ENCODE measurements around the gene C14orf93.

The C14orf93 gene

DNA sequence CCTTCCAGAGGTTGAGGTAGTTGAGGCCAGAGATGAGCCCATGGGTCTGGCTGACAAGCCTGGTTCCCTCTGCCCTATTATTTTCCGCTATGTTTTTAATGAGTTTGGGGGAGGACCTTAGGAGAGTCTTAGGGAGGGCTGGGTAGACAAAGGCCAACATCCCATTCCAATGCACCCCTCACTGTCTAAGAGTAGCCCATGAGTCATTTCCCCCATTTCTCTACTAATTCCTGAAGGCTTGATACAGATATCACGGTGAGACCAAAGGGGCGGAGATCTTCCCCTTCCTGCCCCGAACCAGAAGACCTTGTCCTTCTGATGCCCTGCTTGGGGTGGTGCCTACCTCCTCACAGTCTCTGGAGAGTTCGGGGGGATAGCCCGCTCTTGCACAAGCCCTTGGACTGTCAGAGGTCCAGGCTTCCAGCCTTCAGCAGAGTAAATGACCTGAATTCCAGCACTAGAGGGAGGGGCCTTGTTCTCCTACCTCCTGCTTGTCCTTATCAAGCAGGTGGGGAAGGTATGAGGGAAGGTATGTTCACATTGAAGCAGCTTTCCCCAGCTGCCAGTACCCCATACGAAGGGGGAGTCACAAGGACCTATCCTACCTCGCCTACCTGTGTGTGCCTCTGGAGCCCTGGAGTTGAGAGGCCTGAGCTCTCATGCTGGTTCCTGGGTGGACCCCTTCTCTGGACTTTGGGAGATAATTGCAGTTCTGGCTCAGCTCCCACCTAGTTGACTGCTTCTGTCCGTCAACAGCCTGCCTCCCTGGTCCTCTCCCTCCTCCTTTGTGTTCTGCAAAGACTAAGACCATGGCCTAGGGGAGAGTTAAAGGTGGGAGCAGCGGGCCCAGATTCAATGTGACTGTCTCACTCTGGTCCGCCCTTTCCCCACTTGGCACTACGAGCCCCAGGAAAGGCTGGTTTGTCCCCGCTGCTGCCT, 35.7 kb upstream of the C14orf93 start:
- DNase-seq (ENCODE audit: extremely low read depth in 1 of 2, low read depth in 1 of 2), result no peak

DNA sequence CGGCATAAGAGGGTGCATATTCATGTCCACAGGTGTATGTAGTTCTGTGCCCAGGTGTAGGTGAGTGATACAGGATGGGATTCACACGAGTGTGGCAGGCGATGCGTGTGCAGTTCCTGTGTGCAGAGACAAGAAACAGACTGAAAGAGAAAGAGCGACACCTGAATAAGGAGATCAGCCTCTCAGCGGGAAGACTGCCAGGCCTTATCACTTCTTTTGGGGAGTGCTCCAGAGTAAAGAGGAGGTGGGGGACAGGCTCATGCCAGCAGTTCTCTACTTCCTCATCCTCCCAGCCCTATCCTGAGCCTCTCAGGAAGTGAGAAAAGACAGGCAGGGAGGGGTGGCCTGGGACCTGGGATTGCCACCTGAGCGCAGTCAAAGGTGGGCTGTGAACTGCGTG, 34.9 kb upstream of the C14orf93 start:
- no peak for DNase-seq (ENCODE audit: extremely low read depth in 1 of 2, low read depth in 1 of 2)

GRCh38 chr14:23043754-23044153, 33.8 kb upstream of the C14orf93 start:
- DNase-seq (ENCODE audit: extremely low read depth in 1 of 2, low read depth in 1 of 2), result no peak

DNA sequence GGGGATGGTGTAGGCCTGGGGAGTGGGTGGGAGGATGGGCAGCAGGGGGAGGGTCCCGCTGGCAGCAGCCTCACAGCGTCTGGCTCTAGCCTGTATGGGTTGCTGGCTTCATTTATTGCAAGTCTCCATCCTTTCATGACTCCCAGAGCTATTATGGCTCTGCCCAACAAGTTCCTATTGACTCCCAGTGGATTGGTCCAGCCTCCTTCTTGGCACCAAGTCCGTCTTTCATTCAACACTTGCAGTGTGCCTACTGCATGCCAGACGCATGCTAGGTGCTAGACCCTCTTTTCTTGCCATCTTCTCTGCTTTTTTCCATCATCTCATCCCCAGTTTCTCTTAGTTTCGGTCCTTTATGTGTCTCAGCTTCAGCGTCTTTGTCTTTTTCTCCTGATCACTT, 33.2 kb upstream of the C14orf93 start:
- no peak for DNase-seq (ENCODE audit: extremely low read depth in 1 of 2, low read depth in 1 of 2)

DNA sequence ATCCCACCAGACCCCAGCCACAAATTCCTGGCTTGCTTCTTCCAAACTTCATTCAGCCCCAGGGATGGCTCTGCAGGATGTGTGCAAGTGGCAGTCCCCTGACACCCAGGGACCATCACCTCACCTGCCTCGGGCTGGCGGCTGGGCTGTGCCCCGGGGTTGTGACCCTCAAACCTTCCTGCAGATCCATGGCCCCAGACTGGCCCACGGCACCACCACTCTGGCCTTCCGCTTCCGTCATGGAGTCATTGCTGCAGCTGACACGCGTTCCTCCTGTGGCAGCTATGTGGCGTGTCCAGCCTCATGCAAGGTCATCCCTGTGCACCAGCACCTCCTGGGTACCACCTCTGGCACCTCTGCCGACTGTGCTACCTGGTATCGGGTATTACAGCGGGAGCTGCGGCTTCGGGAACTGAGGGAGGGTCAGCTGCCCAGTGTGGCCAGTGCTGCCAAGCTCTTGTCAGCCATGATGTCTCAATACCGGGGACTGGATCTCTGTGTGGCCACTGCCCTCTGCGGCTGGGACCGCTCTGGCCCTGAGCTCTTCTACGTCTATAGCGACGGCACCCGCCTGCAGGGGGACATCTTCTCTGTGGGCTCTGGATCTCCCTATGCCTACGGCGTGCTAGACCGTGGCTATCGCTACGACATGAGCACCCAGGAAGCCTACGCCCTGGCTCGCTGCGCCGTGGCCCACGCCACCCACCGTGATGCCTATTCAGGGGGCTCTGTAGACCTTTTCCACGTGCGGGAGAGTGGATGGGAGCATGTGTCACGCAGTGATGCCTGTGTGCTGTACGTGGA, 32.4 kb upstream of the C14orf93 start, which contains the start of gene PSMB11:
Gene PSMB11 (plus strand): TSS at position 51 of the 804 bp plus-strand sequence. CDS start 14 bp downstream, at position 65.
- no peak for DNase-seq (ENCODE audit: extremely low read depth in 1 of 2, low read depth in 1 of 2)

DNA sequence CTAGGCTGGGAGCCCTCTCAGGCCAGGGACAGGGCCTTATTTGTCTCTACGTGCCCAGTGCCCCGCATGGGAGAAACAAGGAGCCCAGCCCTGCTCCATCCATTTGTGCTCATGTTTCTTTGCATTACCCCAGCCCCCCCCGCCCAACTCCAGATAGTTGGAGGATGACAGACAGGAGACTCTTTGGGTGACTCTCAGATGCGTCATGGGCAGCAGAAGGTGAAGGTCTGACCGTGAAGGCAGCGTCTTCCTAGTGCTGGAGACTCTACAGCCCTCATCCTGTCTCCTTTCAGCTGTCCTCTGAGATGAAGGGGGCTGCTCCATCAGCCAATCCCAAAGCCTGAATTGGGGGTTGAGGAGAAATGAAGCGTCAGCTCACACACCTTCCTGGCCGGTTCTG, 31.8 kb upstream of the C14orf93 start:
- DNase-seq (ENCODE audit: extremely low read depth in 1 of 2, low read depth in 1 of 2), result no peak

GRCh38 chr14:23040100-23040499, 30.2 kb upstream of the C14orf93 start:
- no peak for DNase-seq (ENCODE audit: extremely low read depth in 1 of 2, low read depth in 1 of 2)

DNA sequence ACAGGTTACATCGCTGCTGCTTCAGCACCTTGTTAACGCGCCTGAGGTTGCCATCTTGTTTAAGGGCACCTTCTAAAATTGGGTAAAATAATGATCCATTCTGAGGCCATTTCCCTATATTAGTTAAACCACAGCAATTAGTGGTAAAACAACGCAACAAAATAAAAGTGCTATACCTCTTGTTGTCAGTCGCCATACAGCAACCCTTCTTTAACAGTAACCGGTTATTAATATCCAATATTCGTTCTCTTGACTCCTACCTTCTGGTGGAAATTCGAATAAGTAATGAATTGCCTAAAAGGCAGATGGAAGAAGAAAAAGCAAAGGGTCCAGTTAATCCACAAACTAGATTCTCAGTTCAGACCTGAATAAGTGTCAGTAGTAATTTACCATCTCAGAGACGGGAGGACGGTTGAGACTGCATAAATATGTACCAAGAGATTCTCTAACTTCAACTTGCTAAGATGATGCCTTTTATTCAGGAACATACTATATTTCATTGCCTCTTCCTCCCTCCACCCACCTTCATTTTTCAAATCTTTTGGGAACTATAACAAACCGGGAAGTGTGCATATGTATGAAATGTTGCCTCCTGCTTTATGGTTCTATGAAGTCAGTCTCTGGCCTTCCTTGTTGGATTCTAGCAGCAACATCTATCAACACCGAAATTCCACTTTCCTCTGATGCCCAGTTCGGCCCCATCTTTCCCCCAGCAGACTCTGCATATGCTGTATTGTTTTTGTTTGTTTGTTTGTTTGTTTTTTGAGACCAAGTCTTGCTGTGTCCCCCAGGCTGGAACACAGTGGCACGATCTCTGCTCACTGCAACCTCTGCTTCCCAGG, 25.6 kb upstream of the C14orf93 start:
- DNase-seq (ENCODE audit: extremely low read depth in 1 of 2, low read depth in 1 of 2), result no peak

- DNase-seq (ENCODE audit: extremely low read depth in 1 of 2, low read depth in 1 of 2), result peak; percentile 67 to 77
Observed at GRCh38 chr14:23034498-23035302, 24.8 kb upstream of the C14orf93 start, which contains the start of gene PSMB5. PSMB5 (minus strand) TSS chr14:23034900; CDS start chr14:23034881, 19 bp downstream.

GRCh38 chr14:23033801-23034497, 24.0 kb upstream of the C14orf93 start:
- DNase-seq (ENCODE audit: extremely low read depth in 1 of 2, low read depth in 1 of 2), result no peak

DNA sequence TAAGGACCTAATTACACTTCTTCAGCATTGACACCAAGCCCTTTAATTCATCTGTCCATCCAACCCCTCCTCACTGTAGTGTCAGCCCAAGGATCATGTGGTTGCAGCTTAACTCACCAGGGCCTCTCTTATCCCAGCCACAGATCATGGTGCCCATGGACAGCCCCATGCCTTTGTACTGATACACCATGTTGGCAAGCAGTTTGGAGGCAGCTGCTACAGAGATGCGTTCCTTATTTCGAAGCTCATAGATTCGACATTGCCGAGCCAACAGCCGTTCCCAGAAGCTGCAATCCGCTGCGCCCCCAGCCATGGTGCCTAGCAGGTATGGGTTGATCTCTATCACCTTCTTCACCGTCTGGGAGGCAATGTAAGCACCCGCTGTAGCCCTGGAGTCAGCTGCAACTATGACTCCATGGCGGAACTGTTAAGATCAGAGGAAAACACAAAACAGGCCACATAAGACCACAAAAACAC, 23.3 kb upstream of the C14orf93 start:
- DNase-seq (ENCODE audit: extremely low read depth in 1 of 2, low read depth in 1 of 2), result no peak

- DNase-seq (ENCODE audit: extremely low read depth in 1 of 2, low read depth in 1 of 2), result no peak
Observed at GRCh38 chr14:23030936-23031335, 21.0 kb upstream of the C14orf93 start.

- no peak for DNase-seq (ENCODE audit: extremely low read depth in 1 of 2, low read depth in 1 of 2)
Observed at GRCh38 chr14:23028799-23029198, 18.9 kb upstream of the C14orf93 start.

DNA sequence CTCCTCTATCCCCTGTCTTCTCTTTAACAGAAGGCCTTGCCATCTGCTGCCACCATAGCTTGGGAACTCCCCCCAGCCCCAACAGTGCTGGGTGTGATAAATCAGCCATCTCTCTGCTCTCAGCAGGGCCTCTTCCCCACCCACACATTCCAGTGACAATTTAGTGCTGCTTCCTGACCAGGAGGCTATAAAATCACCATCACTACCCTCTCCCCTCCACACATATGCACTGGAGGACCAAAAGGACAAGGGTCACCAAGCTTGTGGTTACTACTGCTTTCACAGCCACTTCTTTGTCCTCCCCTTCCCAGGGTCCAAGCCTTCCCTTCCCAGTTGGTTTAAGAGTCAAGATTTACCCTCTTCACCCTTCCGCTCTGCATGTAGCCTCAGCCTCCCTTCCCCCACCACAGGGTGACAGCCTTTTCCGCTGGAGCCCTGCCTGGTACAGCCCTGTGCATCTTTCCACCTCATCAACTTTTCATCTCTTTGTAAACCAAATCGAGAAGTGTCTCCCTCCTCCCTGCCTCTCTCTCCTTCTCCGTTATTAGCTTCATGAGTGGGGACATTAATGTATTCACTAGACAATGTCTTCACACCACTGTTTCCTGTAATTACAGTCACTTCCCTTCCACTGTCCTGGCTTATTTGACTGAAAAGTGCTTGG, 15.3 kb upstream of the C14orf93 start:
- no peak for DNase-seq (ENCODE audit: extremely low read depth in 1 of 2, low read depth in 1 of 2)

DNA sequence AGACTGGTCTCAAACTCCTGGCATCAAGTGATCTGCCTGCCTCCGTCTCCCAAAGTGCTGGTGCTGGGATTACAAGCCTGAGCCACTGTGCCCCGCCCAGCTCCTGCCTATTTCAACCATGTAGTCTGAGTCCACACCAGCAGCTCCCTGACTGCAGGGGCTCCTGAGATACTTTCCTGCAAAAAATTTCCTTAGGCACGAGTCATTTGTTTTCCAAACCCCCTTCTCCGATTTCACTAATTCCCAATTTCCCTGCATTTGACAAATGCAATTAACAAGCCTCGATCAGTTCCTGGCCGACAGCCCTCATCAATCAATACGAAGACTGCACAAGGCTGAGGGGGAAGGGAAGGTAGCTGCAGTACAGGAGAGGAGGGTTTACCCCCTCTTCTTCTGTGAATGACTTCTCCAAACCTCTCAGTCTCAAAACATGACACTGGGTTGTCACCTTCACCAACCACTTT, 14.7 kb upstream of the C14orf93 start:
- DNase-seq (ENCODE audit: extremely low read depth in 1 of 2, low read depth in 1 of 2), result no peak

DNA sequence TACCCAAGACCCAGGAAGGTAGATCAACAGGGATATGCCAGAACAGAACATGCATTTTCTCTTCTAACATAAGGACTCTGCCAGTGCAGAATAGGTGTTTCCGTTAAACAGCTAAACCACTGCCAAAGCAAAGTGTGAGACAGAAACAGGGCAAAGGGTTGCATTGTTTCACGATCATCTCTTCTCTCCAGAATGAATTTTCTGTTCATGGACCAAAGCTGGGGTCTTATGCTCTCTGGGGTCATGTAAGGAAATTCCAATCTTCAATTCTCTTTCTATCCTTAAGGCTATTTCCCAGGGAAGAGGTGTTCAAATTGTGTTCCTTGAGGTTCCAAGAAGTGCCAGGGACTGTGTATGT, 13.8 kb upstream of the C14orf93 start:
- DNase-seq (ENCODE audit: extremely low read depth in 1 of 2, low read depth in 1 of 2), result no peak

DNA sequence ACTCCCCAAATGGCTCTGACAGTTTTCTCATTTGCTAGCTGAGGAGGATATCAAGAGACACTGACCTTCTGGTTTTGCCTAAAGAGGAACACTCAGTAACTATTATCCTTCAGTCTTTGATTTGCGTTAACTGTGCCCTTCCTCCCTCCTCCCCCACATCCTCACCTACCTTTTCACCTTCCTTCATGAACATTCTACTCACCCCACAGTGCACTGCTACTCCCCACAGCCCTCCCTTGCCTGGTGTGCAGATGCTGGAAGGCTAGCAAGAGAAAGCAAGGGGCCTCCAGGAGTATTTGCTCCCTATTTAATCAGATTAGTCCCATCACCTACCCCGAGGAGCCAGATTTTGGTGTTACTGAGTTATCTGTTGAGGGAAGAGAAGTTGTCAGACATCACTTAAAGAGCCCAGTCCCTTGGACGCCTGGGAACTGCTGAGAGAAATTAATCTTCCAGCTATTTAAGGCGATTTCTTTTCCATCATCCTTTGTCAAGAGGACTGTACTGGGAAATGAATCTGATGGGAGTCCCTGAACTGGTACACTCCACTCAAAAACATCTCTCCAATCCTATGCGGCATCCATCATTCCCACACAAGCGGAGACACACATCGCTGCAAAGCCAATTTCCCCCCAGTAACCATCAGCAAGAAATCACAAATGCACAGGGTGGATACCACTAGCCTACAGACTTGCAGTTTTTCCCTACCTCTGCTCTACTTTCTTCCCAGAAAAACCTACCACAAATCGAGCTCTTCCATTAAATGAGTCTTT, 13.3 kb upstream of the C14orf93 start:
- no peak for DNase-seq (ENCODE audit: extremely low read depth in 1 of 2, low read depth in 1 of 2)

DNA sequence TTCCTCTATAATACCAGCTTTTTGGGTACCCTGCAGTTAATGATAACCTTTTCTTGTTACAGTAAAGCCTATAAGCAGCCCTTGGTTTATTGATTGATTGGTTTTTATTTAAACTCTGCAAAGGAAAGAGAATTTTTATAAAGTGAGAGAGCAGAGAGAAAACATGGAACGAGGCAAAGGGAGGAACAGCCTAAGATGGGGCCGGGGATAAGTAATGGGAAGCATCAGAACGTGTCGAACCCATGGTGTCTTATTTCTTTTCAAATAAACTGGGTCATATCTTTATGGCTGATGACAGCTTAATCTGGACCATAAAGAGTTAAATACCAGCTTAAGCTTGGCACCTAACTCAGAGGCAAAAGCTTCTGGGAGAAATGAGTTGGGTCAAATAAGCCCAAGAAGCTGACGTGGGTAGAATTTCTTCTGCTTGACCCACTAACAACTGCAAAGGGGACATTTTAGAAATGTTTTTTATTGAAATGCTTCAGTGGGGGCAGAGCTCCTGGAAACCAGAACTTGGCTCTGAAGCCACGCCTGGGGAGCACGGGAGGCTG, 12.0 kb upstream of the C14orf93 start:
- DNase-seq (ENCODE audit: extremely low read depth in 1 of 2, low read depth in 1 of 2), result no peak
